H1 (cell line): ENCODE data around the gene VENTX. TPM values are rescaled to one million over a fixed set of nuclear protein-coding genes. Genes with fewer than 3 reads are reported as not detected.

Experiments used
- CTCF ChIA-PET: fragments of 300-600 bp; sonication (Branson Sonifier 250); formaldehyde crosslinking; loops from one replicate; lab custom pipeline; 2021; ENCODE audit not compliant: partially characterized antibody; lab: Charles Lee
- POLR2A ChIA-PET: fragments of 300-600 bp; sonication (Branson Sonifier 250); formaldehyde crosslinking; loops from one replicate; lab custom pipeline; 2021; ENCODE audit warnings: inconsistent platforms; ENCODE audit not compliant: partially characterized antibody; lab: Charles Lee
- DNase-seq, 2 experiments: peaks; one replicate each; pipeline versions ENCODE4 v3.0.0 to v3.0.0-alpha.2; 2010 to 2022; ENCODE audit warnings: low spot score in 2 of 2, low read depth in 1 of 2, mixed read lengths in 1 of 2
- FAIRE-seq: peaks from 2 replicates; lab custom pipeline; 2011; peaks lifted over from hg19 to GRCh38; lab: Jason Lieb, UNC
- H2AFZ ChIP-seq: 2 replicates; pipeline ENCODE4 v1.8.1; 2012; ENCODE audit warnings: low read length, inconsistent platforms
- H2AK5ac ChIP-seq: 2 replicates; pipeline ENCODE4 v1.6.1; 2013; ENCODE audit warnings: low read depth, low read length
- H2BK120ac ChIP-seq: replicated peaks from 2 replicates; pipeline ENCODE3; 2013; ENCODE audit warnings: low read depth, low read length, inconsistent platforms
- H2BK12ac ChIP-seq: 2 replicates; pipeline ENCODE4 v1.6.1; 2013; ENCODE audit warnings: low read depth, low read length
- H2BK15ac ChIP-seq: 2 replicates; pipeline ENCODE4 v1.6.1; 2013; ENCODE audit warnings: low read length
- H2BK20ac ChIP-seq: 2 replicates; pipeline ENCODE4 v1.6.1; 2013; ENCODE audit warnings: low read length
- H2BK5ac ChIP-seq: 2 replicates; pipeline ENCODE4 v1.6.1; 2013; ENCODE audit warnings: low read depth, low read length
- H3K14ac ChIP-seq: 2 replicates; pipeline ENCODE4 v1.6.1; 2013; ENCODE audit warnings: inconsistent platforms; ENCODE audit not compliant: insufficient read length
- H3K18ac ChIP-seq: 2 replicates; pipeline ENCODE4 v1.6.1; 2013; ENCODE audit warnings: low read length; ENCODE audit errors: extremely low read depth
- H3K23ac ChIP-seq: 2 replicates; pipeline ENCODE4 v1.6.1; 2013; ENCODE audit warnings: inconsistent platforms; ENCODE audit not compliant: insufficient read length
- H3K23me2 ChIP-seq: 2 replicates; pipeline ENCODE4 v1.6.1; 2013; ENCODE audit warnings: low read depth, low read length
- H3K27ac ChIP-seq: 2 replicates; pipeline ENCODE4 v1.6.1; 2011; ENCODE audit warnings: low read depth, low read length, inconsistent platforms
- H3K27me3 ChIP-seq, 4 experiments: replicated peaks in 1 of 4; 1 replicate in 1 of 4; 2 replicates in 3 of 4; pipeline versions ENCODE4 v1.6.1 to v1.8.1; 2011 to 2013; ENCODE audit warnings: low read length in 3 of 4, mild to moderate bottlenecking in 3 of 4, inconsistent platforms in 2 of 4, mixed read lengths in 2 of 4, moderate library complexity in 1 of 4; ENCODE audit not compliant: control insufficient read depth in 3 of 4, insufficient read depth in 3 of 4; ENCODE audit errors: extremely low read depth in 1 of 4
- H3K36me3 ChIP-seq, 4 experiments: 2 replicates each; pipeline versions ENCODE4 v1.6.1 to v1.8.1; 2011 to 2013; ENCODE audit warnings: mild to moderate bottlenecking in 4 of 4, low read length in 3 of 4, moderate library complexity in 2 of 4, control low read depth in 1 of 4, inconsistent platforms in 1 of 4; ENCODE audit not compliant: insufficient read depth in 4 of 4, control insufficient read depth in 2 of 4
- H3K4ac ChIP-seq: replicated peaks from 2 replicates; pipeline ENCODE3; 2013; ENCODE audit warnings: low read length, low read depth, mixed read lengths, inconsistent platforms; ENCODE audit not compliant: insufficient read length
- H3K4me1 ChIP-seq, 4 experiments: replicated peaks in 1 of 4; 1 replicate in 1 of 4; 2 replicates in 3 of 4; pipeline versions ENCODE4 v1.6.1 to v1.8.1; 2011 to 2013; ENCODE audit warnings: low read length in 3 of 4, inconsistent platforms in 2 of 4, mixed read lengths in 1 of 4; ENCODE audit not compliant: insufficient read depth in 4 of 4, control insufficient read depth in 3 of 4
- H3K4me2 ChIP-seq, 2 experiments: 2 replicates each; pipeline versions ENCODE4 v1.6.1 to v1.8.1; 2011 to 2013; ENCODE audit warnings: low read depth in 2 of 2, low read length in 2 of 2, control low read depth in 1 of 2, inconsistent platforms in 1 of 2, mild to moderate bottlenecking in 1 of 2; ENCODE audit not compliant: insufficient read depth in 1 of 2
- H3K4me3 ChIP-seq, 4 experiments: fragments of 200-600, 300-600 bp in 1 of 4; sonication (generic), shearing (Covaris generic), sonication (Bioruptor Twin) in 1 of 4; 2 replicates each; pipeline versions ENCODE4 v1.5.1 to v1.8.1; 2011 to 2016; ENCODE audit warnings: low read length in 4 of 4, low read depth in 3 of 4, control low read depth in 2 of 4, inconsistent platforms in 2 of 4, mild to moderate bottlenecking in 2 of 4, mixed read lengths in 1 of 4, moderate library complexity in 1 of 4; ENCODE audit not compliant: insufficient read depth in 2 of 4; ENCODE audit errors: extremely low read depth in 1 of 4
- H3K56ac ChIP-seq: replicated peaks from 2 replicates; pipeline ENCODE3; 2013; ENCODE audit warnings: low read depth, mild to moderate bottlenecking, mixed read lengths, low read length, inconsistent platforms; ENCODE audit not compliant: insufficient read length
- H3K79me1 ChIP-seq: 2 replicates; pipeline ENCODE4 v1.6.1; 2013; ENCODE audit warnings: low read depth, low read length, control low read depth
- H3K79me2 ChIP-seq, 2 experiments: 2 replicates each; pipeline versions ENCODE4 v1.6.1 to v1.8.1; 2012 to 2013; ENCODE audit warnings: low read length in 2 of 2, mild to moderate bottlenecking in 2 of 2, inconsistent platforms in 1 of 2; ENCODE audit not compliant: insufficient read depth in 2 of 2, control insufficient read depth in 1 of 2
- H3K9ac ChIP-seq, 4 experiments: replicated peaks in 1 of 4; 1 replicate in 1 of 4; 2 replicates in 3 of 4; pipeline versions ENCODE4 v1.6.1 to v1.8.1; 2011 to 2013; ENCODE audit warnings: low read depth in 3 of 4, low read length in 3 of 4, control low read depth in 2 of 4, mild to moderate bottlenecking in 2 of 4, moderate library complexity in 2 of 4, inconsistent platforms in 1 of 4; ENCODE audit errors: extremely low read depth in 1 of 4
- H3K9me3 ChIP-seq, 2 experiments: 2 replicates each; pipeline versions ENCODE4 v1.6.1 to v1.8.1; 2012 to 2013; ENCODE audit warnings: mild to moderate bottlenecking in 2 of 2, moderate library complexity in 2 of 2, control low read depth in 1 of 2, inconsistent platforms in 1 of 2, low read depth in 1 of 2, low read length in 1 of 2, mixed read lengths in 1 of 2; ENCODE audit not compliant: insufficient read depth in 2 of 2
- H4K20me1 ChIP-seq, 2 experiments: replicated peaks in 1 of 2; 2 replicates each; pipeline versions ENCODE3 to v1.8.1; 2011 to 2013; ENCODE audit warnings: inconsistent platforms in 2 of 2, low read length in 2 of 2, mild to moderate bottlenecking in 1 of 2; ENCODE audit not compliant: insufficient read depth in 2 of 2, control insufficient read depth in 1 of 2
- H4K5ac ChIP-seq: 2 replicates; pipeline ENCODE4 v1.6.1; 2013; ENCODE audit warnings: low read length, low read depth, mixed read lengths, inconsistent platforms; ENCODE audit not compliant: insufficient read length
- H4K8ac ChIP-seq: 2 replicates; pipeline ENCODE4 v1.8.0; 2013; ENCODE audit warnings: mild to moderate bottlenecking, moderate library complexity, low read length, inconsistent platforms; ENCODE audit not compliant: insufficient read depth; ENCODE audit errors: extremely low read depth
- H4K91ac ChIP-seq: replicated peaks from 2 replicates; pipeline ENCODE3; 2013; ENCODE audit warnings: low read length, mixed read lengths, inconsistent platforms; ENCODE audit not compliant: insufficient read length
- WGBS, 2 experiments: shearing (Covaris generic) in 1 of 2; methylation state at CpG; one replicate each; pipeline versions ENCODE4 v1.1.6 to v1.1.7; 2013 to 2015; ENCODE audit warnings: low lambda C conversion rate in 2 of 2, mixed read lengths in 2 of 2, inconsistent platforms in 1 of 2, low coverage in 1 of 2, missing lambda C conversion rate in 1 of 2; ENCODE audit not compliant: insufficient replicate concordance in 2 of 2, insufficient coverage in 1 of 2, insufficient read length in 1 of 2; ENCODE audit errors: extremely low coverage in 1 of 2, missing lambda C conversion rate in 1 of 2; 5-methylcytosine and 5-hydroxymethylcytosine counted together
- polyA plus RNA-seq, 7 experiments: library from polyadenylated mRNA; depleted of rRNA in 3 of 7; stranded (reverse) in 5 of 7; unstranded in 2 of 7; fragments of >200 nt in 5 of 7; fragments of 200-250 nt in 2 of 7; gene quantifications; 1 replicate in 5 of 7; 2 replicates in 1 of 7; 4 replicates in 1 of 7; pipeline versions ENCODE4 v1.2.1 to v1.2.3, GENCODE V29; 2011 to 2013; ENCODE audit warnings: missing spikeins in 2 of 7, mixed read lengths in 2 of 7
- total RNA-seq: library from RNA; stranded (reverse); fragmentation: NEBNext Ultra II Directional; extraction: Animal tissue kit (Norgen Biotek cat#: 25700); gene quantifications from 2 replicates; pipeline ENCODE4 v1.2.1, GENCODE V29; 2021

Gene VENTX
- total and polyA plus RNA-seq, 2 of the 8 experiments (the other 6 are each of a cell fraction or from before 2014, with no cell fraction given), result 5.6 TPM

- H3K36me3 ChIP-seq, result peaks cover 0 to 7% (median 3%) of the 10 kb centered on the region in 4 experiments; a peak in 3 of 8 replicates
- no peak within 1 kb of the TSS for H4K91ac ChIP-seq
- peak within 1 kb of the TSS; percentile 35; the same call in 1 of the 2 replicates for H4K8ac ChIP-seq
- 3% methylated on average over 6 of the region's 49 CpGs; no CpG with 5 or more reads in 1 of the 2 experiments for WGBS, 2 experiments
- peaks cover 0 to 28% (median 12%) of the 10 kb centered on the region in 4 experiments; a peak in 6 of 7 replicates for H3K4me1 ChIP-seq
- no peak within 1 kb of the TSS for H2BK5ac ChIP-seq
- no peak within 1 kb of the TSS for H3K4ac ChIP-seq
- peak within 1 kb of the TSS; percentile 48 for H3K18ac ChIP-seq
- peaks cover 0 to 8% of the 10 kb centered on the region in 2 experiments; a peak in 1 of 4 replicates for H3K9me3 ChIP-seq
- H2AK5ac ChIP-seq, result no peak within 1 kb of the TSS
- no peaks in the 10 kb centered on the region; the same call in 1 of the 2 replicates for H3K79me1 ChIP-seq
- peaks cover 10% of the 10 kb centered on the region; the same call in 1 of the 2 replicates for H3K23me2 ChIP-seq
- no peak within 1 kb of the TSS for H3K14ac ChIP-seq
- H3K79me2 ChIP-seq, result no peaks in the 10 kb centered on the region
- H2BK20ac ChIP-seq, result 0 out of 2 replicates have a peak within 1 kb of the TSS, but pooled peaks have one; percentile 10
- FAIRE-seq (no peak), DNase-seq (no peak)
- no peak within 1 kb of the TSS for H2AFZ ChIP-seq
- no peaks in the 10 kb centered on the region for H4K20me1 ChIP-seq
- H3K23ac ChIP-seq, result no peak within 1 kb of the TSS
- H3K9ac ChIP-seq, result no peak within 1 kb of the TSS
- H2BK15ac ChIP-seq, result no peak within 1 kb of the TSS
- H3K4me3 ChIP-seq, result peak within 1 kb of the TSS; percentile 28 to 63 (median 44)
- peaks cover 17 to 33% (median 30%) of the 10 kb centered on the region in 4 experiments for H3K27me3 ChIP-seq
- peak within 1 kb of the TSS; percentile 69 to 91 for H3K4me2 ChIP-seq
- no peak within 1 kb of the TSS for H3K56ac ChIP-seq
- no peak within 1 kb of the TSS for H4K5ac ChIP-seq
- H3K27ac ChIP-seq, result no peak within 1 kb of the TSS
- H2BK120ac ChIP-seq, result no peak within 1 kb of the TSS
- no peak within 1 kb of the TSS; the same call in 1 of the 2 replicates for H2BK12ac ChIP-seq
- CTCF ChIA-PET, result no interaction called here
- POLR2A ChIA-PET, result interaction anchor here (0.9 to 1.0 kb wide), 3 partner anchors 8 to 78 kb away, joined by 3 to 4 read pairs (median 3); no protein-coding TSS in a partner anchor
Measured at GRCh38 chr10:133230044-133230361, 7.7 kb upstream of the VENTX start, which contains the start of gene UTF1. UTF1 (plus strand) TSS chr10:133230217; CDS start chr10:133230289, 72 bp downstream.
